DOHH2 (cell line): ENCODE results near the gene FASTKD2.
"Not testable (repeated sequence)": the region's sequence is repeated elsewhere in the genome, so short reads cannot be mapped to it uniquely, and the experiment has no call there.

ENCODE experiments used
- H3F3A ChIP-seq: fragments of 200-600 bp; sonication (generic), shearing (Covaris generic); 2 replicates; pipeline ENCODE4 v1.6.0; 2016; ENCODE audit warnings: antibody characterized with exemption, mild to moderate bottlenecking; ENCODE audit not compliant: control insufficient read depth, insufficient read depth
- H3K27ac ChIP-seq: fragments of 200-600 bp; sonication (generic); 2 replicates; pipeline ENCODE4 v1.5.1; 2014; ENCODE audit warnings: low read depth, mild to moderate bottlenecking, low read length, moderate library complexity
- H3K27me3 ChIP-seq: fragments of 200-600 bp; sonication (generic); 2 replicates; pipeline ENCODE4 v1.6.1; 2014; ENCODE audit warnings: mild to moderate bottlenecking, low read length, mixed read lengths; ENCODE audit not compliant: control insufficient read depth
- H3K36me3 ChIP-seq: fragments of 200-600 bp; sonication (generic); 2 replicates; pipeline ENCODE4 v1.6.1; 2014; ENCODE audit warnings: mild to moderate bottlenecking, low read length, moderate library complexity, mixed read lengths; ENCODE audit not compliant: control insufficient read depth
- H3K4me1 ChIP-seq: fragments of 200-600 bp; sonication (generic); 2 replicates; pipeline ENCODE4 v1.6.1; 2014; ENCODE audit warnings: mild to moderate bottlenecking, low read length, mixed read lengths; ENCODE audit not compliant: control insufficient read depth
- H3K4me2 ChIP-seq: fragments of 200-600 bp; sonication (generic); 2 replicates; pipeline ENCODE4 v1.6.0; 2014; ENCODE audit warnings: mild to moderate bottlenecking, low read length, moderate library complexity
- H3K4me3 ChIP-seq: fragments of 200-600 bp; sonication (generic); 2 replicates; pipeline ENCODE4 v1.5.1; 2014; ENCODE audit warnings: mild to moderate bottlenecking, low read length, mixed read lengths
- H3K79me2 ChIP-seq: fragments of 200-600 bp; sonication (generic); 2 replicates; pipeline ENCODE4 v1.6.1; 2014; ENCODE audit warnings: mild to moderate bottlenecking, low read length, mixed read lengths; ENCODE audit not compliant: control insufficient read depth
- H3K9me2 ChIP-seq: fragments of 200-600 bp; sonication (generic); replicated peaks from 2 replicates; pipeline ENCODE4 v1.6.1; 2014; ENCODE audit warnings: mild to moderate bottlenecking, low read length, mixed read lengths; ENCODE audit not compliant: control insufficient read depth
- H3K9me3 ChIP-seq: fragments of 200-600 bp; sonication (generic); 2 replicates; pipeline ENCODE4 v1.6.1; 2014; ENCODE audit warnings: antibody characterized with exemption, low read length, mixed read lengths; ENCODE audit not compliant: control insufficient read depth, insufficient read depth
- H4K20me1 ChIP-seq: fragments of 200-600 bp; sonication (generic); 2 replicates; pipeline ENCODE4 v1.6.0; 2014; ENCODE audit warnings: low read depth, mild to moderate bottlenecking, antibody characterized with exemption, low read length, moderate library complexity; ENCODE audit not compliant: control insufficient read depth, insufficient read depth
- CTCF ChIP-seq: fragments of 200-600 bp; sonication (generic); IDR thresholded peaks from one replicate; pipeline ENCODE4 v1.5.1; 2014; ENCODE audit warnings: antibody characterized with exemption, mild to moderate bottlenecking, low read depth, low read length; ENCODE audit not compliant: poor library complexity, severe bottlenecking
- EZH2phosphoT487 ChIP-seq: fragments of 200-600 bp; sonication (generic); IDR thresholded peaks from 2 replicates; pipeline ENCODE4 v1.6.1; 2017; ENCODE audit warnings: borderline replicate concordance, mild to moderate bottlenecking, antibody characterized with exemption, low read length, moderate library complexity, mixed read lengths

The FASTKD2 gene

GRCh38 chr2:206805887-206806607 is 40.6 kb downstream of the FASTKD2 start:
- H3K4me2 ChIP-seq, result no peak overlapping the region
- H3K9me2 ChIP-seq, result no peaks in the 10 kb centered on the region

GRCh38 chr2:206807624-206808023 is 42.2 kb downstream of the FASTKD2 start:
- H3K4me3 ChIP-seq, H3K4me1 ChIP-seq, H3K27me3 ChIP-seq, H3K4me2 ChIP-seq, H3K27ac ChIP-seq, H3K36me3 ChIP-seq, H3K79me2 ChIP-seq, H3K9me2 ChIP-seq, H4K20me1 ChIP-seq, H3F3A ChIP-seq, H3K9me3 ChIP-seq: not testable (repeated sequence)

More at GRCh38 chr2:206805887-206806607, 40.6 kb downstream of the FASTKD2 start:
- TF ChIP-seq CTCF, result no peak
- TF ChIP-seq EZH2phosphoT487, result no peak
- H3F3A ChIP-seq, result no peaks in the 10 kb centered on the region
- no peaks in the 10 kb centered on the region for H3K79me2 ChIP-seq
- no peaks in the 10 kb centered on the region for H3K36me3 ChIP-seq
- H3K4me3 ChIP-seq, result no peak overlapping the region
- no peaks in the 10 kb centered on the region for H3K9me3 ChIP-seq
- no peaks in the 10 kb centered on the region for H3K4me1 ChIP-seq
- H3K27ac ChIP-seq, result no peak overlapping the region
- no peaks in the 10 kb centered on the region for H4K20me1 ChIP-seq
- no peaks in the 10 kb centered on the region for H3K27me3 ChIP-seq

GRCh38 chr2:206812471-206812870 is 47.1 kb downstream of the FASTKD2 start:
- H3K4me2 ChIP-seq, H3K27ac ChIP-seq: not testable (repeated sequence)

GRCh38 chr2:206814498-206814897 is 49.1 kb downstream of the FASTKD2 start:
- TF ChIP-seq EZH2phosphoT487, result no peak
- Histone ChIP-seq H4K20me1 (no peaks in the 10 kb centered on the region), H3F3A (no peaks in the 10 kb centered on the region), H3K4me3 (no peak overlapping the region), H3K9me3 (no peaks in the 10 kb centered on the region), H3K27ac (no peak overlapping the region), H3K36me3 (no peaks in the 10 kb centered on the region), H3K79me2 (no peaks in the 10 kb centered on the region), H3K4me1 (no peaks in the 10 kb centered on the region), H3K9me2 (no peaks in the 10 kb centered on the region), H3K4me2 (no peak overlapping the region), H3K27me3 (peaks cover 17% of the 10 kb centered on the region)

More at GRCh38 chr2:206812471-206812870, 47.1 kb downstream of the FASTKD2 start:
- not testable (repeated sequence) for H3K4me3 ChIP-seq, H3F3A ChIP-seq, H3K36me3 ChIP-seq, H3K9me2 ChIP-seq, H3K4me1 ChIP-seq, H3K79me2 ChIP-seq, H4K20me1 ChIP-seq, H3K9me3 ChIP-seq
- peaks cover 17% of the 10 kb centered on the region for H3K27me3 ChIP-seq

- Histone ChIP-seq H3K9me3 (no peaks in the 10 kb centered on the region), H3F3A (no peaks in the 10 kb centered on the region), H4K20me1 (no peaks in the 10 kb centered on the region), H3K36me3 (no peaks in the 10 kb centered on the region), H3K4me2 (no peak overlapping the region), H3K27ac (no peak overlapping the region), H3K9me2 (no peaks in the 10 kb centered on the region), H3K4me1 (no peaks in the 10 kb centered on the region), H3K4me3 (no peak overlapping the region), H3K79me2 (no peaks in the 10 kb centered on the region), H3K27me3 (peaks cover 8% of the 10 kb centered on the region)
- no peak for TF ChIP-seq EZH2phosphoT487
- no peak for TF ChIP-seq CTCF
Observed at GRCh38 chr2:206820807-206821206, 55.4 kb downstream of the FASTKD2 start.
